GM23338 (cell line): ENCODE data around the gene OGFRL1.

Experiments used
- CTCF ChIP-seq, 2 experiments: fragments of 200-600 bp in 1 of 2; sonication (generic) in 1 of 2; conservative IDR thresholded peaks; 2 replicates each; pipeline versions ENCODE4 v1.5.1 to v1.6.1; 2016 to 2017; ENCODE audit warnings: antibody characterized with exemption in 2 of 2, low read depth in 2 of 2, mild to moderate bottlenecking in 2 of 2, moderate library complexity in 1 of 2
- EZH2 ChIP-seq: fragments of 200-600 bp; sonication (generic); IDR thresholded peaks from one replicate; pipeline ENCODE4 v1.8.0; 2017; ENCODE audit warnings: antibody characterized with exemption, mild to moderate bottlenecking, low read depth; ENCODE audit not compliant: unreplicated experiment
- EZH2phosphoT487 ChIP-seq: fragments of 200-600 bp; sonication (generic); IDR thresholded peaks from one replicate; pipeline ENCODE4 v1.8.1; 2018; ENCODE audit warnings: antibody characterized with exemption; ENCODE audit not compliant: unreplicated experiment
- POLR2AphosphoS5 ChIP-seq: IDR thresholded peaks from 2 replicates; pipeline ENCODE4 v1.6.1; 2016; ENCODE audit warnings: antibody characterized with exemption, low read depth
- REST ChIP-seq: IDR thresholded peaks from one replicate; pipeline ENCODE4 v1.6.1; 2018; ENCODE audit warnings: antibody characterized with exemption; ENCODE audit not compliant: unreplicated experiment

GRCh38 chr6:71332012-71332411 lies 43.4 kb downstream of the OGFRL1 start:
- TF ChIP-seq CTCF (conservative IDR thresholded peaks at IDR 0.05; ENCODE audit: low read depth in 2 of 2): no peak
- no peak for TF ChIP-seq POLR2AphosphoS5
- no peak for TF ChIP-seq EZH2
- TF ChIP-seq REST: no peak
- TF ChIP-seq EZH2phosphoT487: no peak
